Ecto neural progenitor cell (in vitro differentiated cells): ENCODE data around the gene GAREM2.
A peak's percentile ranks its signal among the peaks of the same experiment; 100 is the strongest.
"Not testable (repeated sequence)": the region's sequence is repeated elsewhere in the genome, so short reads cannot be mapped to it uniquely, and the experiment has no call there.

ENCODE experiments used
- DNase-seq: peaks from one replicate; pipeline ENCODE4 v3.0.0-alpha.2; 2018; ENCODE audit warnings: low spot score

The GAREM2 gene

GRCh38 chr2:26172871-26173775 lies at the start of gene GAREM2:
TSS of gene GAREM2 (plus strand) at chr2:26173088. CDS start at chr2:26173221, 133 bp downstream.
- peak; percentile 75 for DNase-seq

GRCh38 chr2:26123426-26123825 lies 49.5 kb upstream of the GAREM2 start:
- no peak for DNase-seq

GRCh38 chr2:26126074-26126473 lies 46.8 kb upstream of the GAREM2 start:
- DNase-seq, result no peak

GRCh38 chr2:26128176-26128575 lies 44.7 kb upstream of the GAREM2 start:
- DNase-seq, result no peak

GRCh38 chr2:26130763-26131162 lies 42.1 kb upstream of the GAREM2 start:
- DNase-seq, result no peak

- DNase-seq, result no peak
Observed at GRCh38 chr2:26136451-26136850, 36.4 kb upstream of the GAREM2 start.

GRCh38 chr2:26139269-26140183 lies 33.4 kb upstream of the GAREM2 start:
- no peak for DNase-seq

- no peak for DNase-seq
Observed at GRCh38 chr2:26141145-26141769, 31.6 kb upstream of the GAREM2 start.

GRCh38 chr2:26144031-26144430 lies 28.9 kb upstream of the GAREM2 start:
- no peak for DNase-seq

GRCh38 chr2:26144953-26145680 lies 27.8 kb upstream of the GAREM2 start:
- peak; percentile 75 for DNase-seq

- no peak for DNase-seq
Observed at GRCh38 chr2:26148501-26148900, 24.4 kb upstream of the GAREM2 start.

- no peak for DNase-seq
Observed at GRCh38 chr2:26150243-26150642, 22.6 kb upstream of the GAREM2 start.

GRCh38 chr2:26157580-26157979 lies 15.3 kb upstream of the GAREM2 start:
- DNase-seq, result no peak

- DNase-seq, result no peak
Observed at GRCh38 chr2:26161926-26162325, 11.0 kb upstream of the GAREM2 start.

GRCh38 chr2:26162963-26163362 lies 9.9 kb upstream of the GAREM2 start:
- no peak for DNase-seq

GRCh38 chr2:26164231-26164630 lies 8.7 kb upstream of the GAREM2 start:
- no peak for DNase-seq

- DNase-seq, result no peak
Observed at GRCh38 chr2:26164641-26165211, 8.2 kb upstream of the GAREM2 start.

GRCh38 chr2:26165403-26165802 lies 7.5 kb upstream of the GAREM2 start:
- DNase-seq, result no peak

GRCh38 chr2:26166541-26166940 lies 6.3 kb upstream of the GAREM2 start:
- not testable (repeated sequence) for DNase-seq

GRCh38 chr2:26168785-26169184 lies 4.1 kb upstream of the GAREM2 start:
- no peak for DNase-seq

GRCh38 chr2:26169226-26169625 lies 3.7 kb upstream of the GAREM2 start:
- no peak for DNase-seq
